ENCODE results near the gene BAIAP2L1.

- TF ChIP-seq CTCF (IDR thresholded peaks at IDR 0.05; ENCODE audit: insufficient read depth, low read depth, low read length) (no peak), EZH2 (IDR thresholded peaks at IDR 0.05; ENCODE audit: insufficient read depth, low read length) (no peak)
Observed at GRCh38 chr7:98409843-98410242, 9.0 kb upstream of the BAIAP2L1 start.
